HL-60/S4 treated with phorbol 12-myristate 13-acetate at 8.2 ng/mL for 4 days and 3 days (cell line): Measurements from ENCODE around the gene ACP6.
"Not testable (repeated sequence)": the region's sequence is repeated elsewhere in the genome, so short reads cannot be mapped to it uniquely, and the experiment has no call there.

Experiments
- in situ Hi-C: fragments of 300-500 bp; cut with MboI; formaldehyde crosslinking; loops from 2 replicates; pipeline ENCODE4 v1.15.0; 2022; ENCODE audit warnings: low sequenced_read_pairs

Gene ACP6

DNA sequence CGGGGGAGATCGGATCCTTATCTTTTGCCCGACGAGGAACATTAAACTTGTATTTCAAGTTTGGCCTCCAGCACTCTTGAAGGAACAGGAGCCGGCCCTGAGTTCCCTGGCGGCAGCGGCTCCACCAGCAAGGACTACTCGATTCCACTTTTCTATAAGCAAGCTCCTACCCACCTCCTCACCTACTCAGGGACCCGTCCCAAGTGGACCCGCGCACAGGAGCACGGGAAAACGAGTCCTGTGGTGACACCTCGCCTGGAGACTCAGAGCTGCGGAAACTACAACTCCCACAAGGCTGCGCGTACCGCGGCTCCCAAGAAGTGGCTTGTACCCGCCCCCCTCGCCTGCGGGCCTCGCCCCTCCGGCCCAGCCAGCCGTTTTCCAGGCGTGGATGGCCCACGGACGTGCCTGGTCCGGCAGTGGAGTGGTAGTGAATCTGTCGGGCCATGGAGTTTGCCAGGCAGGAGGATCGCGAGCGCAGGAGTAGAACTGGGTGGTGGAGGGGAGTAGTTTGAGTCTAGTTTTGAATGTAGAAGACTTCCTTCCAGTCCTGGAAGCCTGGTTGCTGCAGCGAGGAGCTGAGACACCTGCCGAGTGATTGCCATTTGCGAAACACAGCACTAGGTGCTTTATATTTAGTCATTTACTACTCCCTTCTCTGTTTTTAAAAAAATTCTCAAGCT is at the start of gene ACP6:
TSS of gene ACP6 (minus strand) at position 206 of the 683 bp plus-strand sequence. CDS start 476 bp downstream, outside the sequence.
- in situ Hi-C loops, result no loop called here

- in situ Hi-C loops, result no loop called here
Observed at GRCh38 chr1:147719711-147720225, 49.4 kb upstream of the ACP6 start.

- in situ Hi-C loops, result no loop called here
Observed at GRCh38 chr1:147719029-147719698, 48.8 kb upstream of the ACP6 start.

DNA sequence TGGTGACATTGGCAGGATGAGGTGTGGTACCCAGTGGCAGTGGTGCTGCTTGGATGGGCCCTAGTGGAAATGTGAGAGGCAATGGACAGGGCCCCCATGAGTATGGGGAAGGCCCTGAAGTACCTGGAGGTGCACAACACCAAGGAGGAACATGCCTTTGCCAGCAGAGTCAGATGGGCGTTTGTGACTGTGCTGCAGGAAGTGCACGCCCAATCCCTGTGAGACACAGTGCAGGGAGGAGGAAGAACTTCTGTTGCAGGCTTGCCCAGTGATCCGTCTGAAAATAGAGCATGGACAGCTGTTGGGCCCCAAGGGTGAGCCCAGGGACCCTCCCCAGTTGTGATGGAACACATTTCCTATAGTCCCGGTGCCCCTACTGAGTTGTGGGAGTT is 47.4 kb upstream of the ACP6 start:
- in situ Hi-C loops, result no loop called here

GRCh38 chr1:147717051-147717705 is 46.9 kb upstream of the ACP6 start:
- in situ Hi-C loops, result no loop called here

GRCh38 chr1:147712605-147713004 is 42.3 kb upstream of the ACP6 start:
- in situ Hi-C loops, result no loop called here

- in situ Hi-C loops, result no loop called here
Observed at GRCh38 chr1:147700042-147701006, 30.0 kb upstream of the ACP6 start.

DNA sequence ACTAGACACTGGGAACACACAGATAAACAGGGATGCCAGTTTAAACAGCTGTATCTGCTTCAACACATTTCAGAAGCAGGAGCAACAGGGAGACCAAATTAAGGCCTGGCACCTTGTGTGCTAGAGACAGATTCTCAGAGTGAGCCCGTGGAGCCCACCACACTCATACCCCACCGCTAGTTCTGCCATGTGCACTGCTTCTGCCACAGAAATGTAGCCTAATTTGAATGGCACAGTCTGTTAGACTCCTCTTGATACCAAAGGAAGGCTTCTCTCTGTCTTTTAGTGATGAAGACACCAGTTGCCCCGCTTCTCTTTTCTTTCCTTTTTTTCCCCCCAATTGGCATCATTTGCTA is 29.3 kb upstream of the ACP6 start:
- in situ Hi-C loops, result no loop called here

DNA sequence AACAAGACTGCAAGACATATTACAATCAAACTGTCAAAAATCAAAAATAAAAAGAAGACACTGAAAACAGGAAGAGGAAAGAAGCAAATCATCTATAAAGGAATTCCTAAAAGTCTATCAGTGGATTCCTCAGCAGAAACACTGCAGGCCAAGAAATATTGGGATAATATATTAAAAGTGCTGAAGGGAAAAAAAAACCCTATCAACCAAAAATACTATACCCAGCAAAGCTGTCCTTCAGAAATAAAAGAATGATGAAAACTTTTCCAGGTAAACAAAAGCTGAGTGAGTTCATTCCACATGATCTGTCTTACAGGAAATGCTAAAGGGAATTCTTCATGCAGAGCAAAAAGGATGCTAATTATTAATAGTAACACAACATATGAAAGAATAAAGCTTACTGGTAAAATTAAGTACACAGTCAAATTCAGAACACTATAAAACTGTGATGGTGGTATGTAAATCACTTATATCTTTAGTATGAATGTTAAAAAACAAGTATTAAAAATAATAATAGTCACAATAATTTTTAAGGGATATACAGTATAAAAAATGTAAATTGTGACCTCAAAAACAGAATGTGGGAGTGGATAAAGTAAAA is 12.9 kb upstream of the ACP6 start:
- in situ Hi-C loops, result no loop called here

GRCh38 chr1:147680608-147681235 is 10.4 kb upstream of the ACP6 start:
- in situ Hi-C loops, result not testable (repeated sequence)

- in situ Hi-C loops, result not testable (repeated sequence)
Observed at GRCh38 chr1:147677681-147678080, 7.4 kb upstream of the ACP6 start.

GRCh38 chr1:147676311-147677085 is 6.2 kb upstream of the ACP6 start:
- in situ Hi-C loops, result no loop called here

- in situ Hi-C loops, result no loop called here
Observed at GRCh38 chr1:147673816-147674215, 3.5 kb upstream of the ACP6 start.

- in situ Hi-C loops, result no loop called here
Observed at GRCh38 chr1:147673406-147673805, 3.1 kb upstream of the ACP6 start.

GRCh38 chr1:147669469-147670318 is 630 bp downstream of the ACP6 start:
- in situ Hi-C loops, result no loop called here

DNA sequence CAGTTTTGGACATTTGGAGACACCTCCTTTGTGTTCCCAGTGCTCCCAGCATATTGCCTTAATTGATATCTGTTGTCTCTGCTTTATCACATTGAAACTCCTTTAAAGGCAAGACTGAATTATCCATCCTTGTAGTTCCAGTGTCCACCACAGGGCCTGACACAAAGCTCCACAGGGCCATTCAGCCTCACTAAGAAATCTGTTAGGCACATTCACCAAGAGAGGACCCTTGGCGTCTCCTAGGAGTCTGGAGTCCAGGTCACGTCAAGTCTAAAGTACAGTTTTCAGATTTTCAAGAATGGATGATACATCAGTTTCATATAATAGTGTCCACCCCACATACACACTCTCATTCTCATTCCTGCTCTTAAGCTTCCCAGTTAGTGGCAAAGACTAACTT is 4.8 kb downstream of the ACP6 start:
- in situ Hi-C loops, result no loop called here

- in situ Hi-C loops, result no loop called here
Observed at GRCh38 chr1:147664206-147664605, 6.1 kb downstream of the ACP6 start.

DNA sequence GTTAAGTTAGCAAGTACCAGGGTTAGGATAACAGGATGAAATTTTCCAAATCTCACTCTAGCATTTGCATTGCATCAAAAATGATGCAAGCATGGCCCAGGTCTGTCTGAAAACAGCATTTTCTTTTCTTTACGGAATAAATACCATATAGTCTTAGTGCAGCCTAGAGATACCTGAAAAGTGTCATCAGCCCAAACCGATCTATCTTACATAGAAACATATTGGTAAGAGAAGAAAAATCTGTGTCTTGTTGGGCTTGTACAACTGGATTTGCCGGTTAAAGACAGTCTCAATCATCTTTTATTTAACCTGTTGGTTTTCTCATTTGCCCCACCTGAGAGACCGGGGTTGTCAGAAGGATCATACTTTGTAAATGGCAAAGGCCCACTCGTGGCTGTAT is 15.8 kb downstream of the ACP6 start:
- in situ Hi-C loops, result no loop called here
